Measurements from ENCODE around the gene RASA2.

GRCh38 chr3:141441381-141442364 lies 45.2 kb upstream of the RASA2 start:
- peak; percentile 87 for TF ChIP-seq CTCF (IDR thresholded peaks at IDR 0.05)
- no peak for TF ChIP-seq ZFX (IDR thresholded peaks at IDR 0.05; ENCODE audit: borderline replicate concordance)

Data from 22Rv1 (cell line).